IPS-20b (cell line): Measurements from ENCODE around the gene RAB9A.

Experiments
- H3K27ac ChIP-seq: one replicate; pipeline ENCODE4 v1.5.1; 2013; ENCODE audit warnings: low read length
- H3K27me3 ChIP-seq: 2 replicates; pipeline ENCODE4 v1.6.1; 2013; ENCODE audit warnings: mild to moderate bottlenecking, low read length, inconsistent platforms; ENCODE audit not compliant: insufficient read depth
- H3K36me3 ChIP-seq: 2 replicates; pipeline ENCODE4 v1.6.1; 2013; ENCODE audit warnings: low read depth, mild to moderate bottlenecking, inconsistent platforms, low read length, moderate library complexity; ENCODE audit not compliant: insufficient read depth
- H3K4me1 ChIP-seq: 2 replicates; pipeline ENCODE4 v1.6.1; 2013; ENCODE audit warnings: mild to moderate bottlenecking, control low read depth, inconsistent platforms, low read length, moderate library complexity; ENCODE audit not compliant: insufficient read depth
- H3K4me3 ChIP-seq: 2 replicates; pipeline ENCODE4 v1.5.1; 2013; ENCODE audit warnings: mild to moderate bottlenecking, low read length, inconsistent platforms
- H3K9ac ChIP-seq: 2 replicates; pipeline ENCODE4 v1.6.1; 2013; ENCODE audit warnings: low read depth, mild to moderate bottlenecking, inconsistent platforms, low read length, moderate library complexity
- H3K9me3 ChIP-seq: 2 replicates; pipeline ENCODE4 v1.6.1; 2013; ENCODE audit warnings: mild to moderate bottlenecking, low read depth, low read length, inconsistent platforms; ENCODE audit not compliant: insufficient read depth

Gene RAB9A

GRCh38 chrX:13732246-13733067 is 43.5 kb downstream of the RAB9A start:
- Histone ChIP-seq H3K4me3 (no peak overlapping the region), H3K36me3 (peaks cover 10% of the 10 kb centered on the region), H3K27ac (no peak overlapping the region), H3K9ac (no peak overlapping the region), H3K9me3 (no peaks in the 10 kb centered on the region), H3K4me1 (no peaks in the 10 kb centered on the region), H3K27me3 (no peaks in the 10 kb centered on the region)

- H3K27ac ChIP-seq: no peak overlapping the region
- peak overlapping the region; percentile 99 for H3K4me3 ChIP-seq
- H3K36me3 ChIP-seq: peaks cover 18% of the 10 kb centered on the region
- peak overlapping the region; percentile 97 for H3K9ac ChIP-seq
- no peaks in the 10 kb centered on the region for H3K27me3 ChIP-seq
- no peaks in the 10 kb centered on the region for H3K9me3 ChIP-seq
- no peaks in the 10 kb centered on the region for H3K4me1 ChIP-seq
These were observed 44.6 kb downstream of the RAB9A start for GRCh38 chrX:13733506-13733905.

GRCh38 chrX:13734278-13735172 is 45.6 kb downstream of the RAB9A start, which contains the start of the genes OFD1 and TRAPPC2:
Gene OFD1 (plus strand): TSS chrX:13734748. CDS start chrX:13735072, 324 bp downstream.
Gene TRAPPC2 (minus strand): TSS chrX:13734620. CDS start chrX:13719963, 14,657 bp downstream.
- Histone ChIP-seq H3K36me3 (peaks cover 26% of the 10 kb centered on the region), H3K4me1 (no peaks in the 10 kb centered on the region), H3K9me3 (no peaks in the 10 kb centered on the region), H3K4me3 (peak within 1 kb of the TSS; percentile 99), H3K9ac (peak within 1 kb of the TSS; percentile 97), H3K27ac (peak within 1 kb of the TSS; percentile 98), H3K27me3 (no peaks in the 10 kb centered on the region)

GRCh38 chrX:13741695-13742094 is 52.8 kb downstream of the RAB9A start:
- H3K9ac ChIP-seq: no peak overlapping the region
- H3K27ac ChIP-seq: no peak overlapping the region
- H3K4me1 ChIP-seq: no peaks in the 10 kb centered on the region
- H3K27me3 ChIP-seq: no peaks in the 10 kb centered on the region
- H3K4me3 ChIP-seq: no peak overlapping the region
- H3K36me3 ChIP-seq: peaks cover 70% of the 10 kb centered on the region
- no peaks in the 10 kb centered on the region for H3K9me3 ChIP-seq

GRCh38 chrX:13742397-13743176 is 53.7 kb downstream of the RAB9A start:
- Histone ChIP-seq H3K27ac (no peak overlapping the region), H3K4me3 (no peak overlapping the region), H3K36me3 (peaks cover 72% of the 10 kb centered on the region), H3K9ac (no peak overlapping the region), H3K27me3 (no peaks in the 10 kb centered on the region), H3K4me1 (no peaks in the 10 kb centered on the region), H3K9me3 (no peaks in the 10 kb centered on the region)

- H3K9me3 ChIP-seq: no peaks in the 10 kb centered on the region
- H3K36me3 ChIP-seq: peaks cover 89% of the 10 kb centered on the region
- no peak overlapping the region for H3K4me3 ChIP-seq
- no peak overlapping the region for H3K9ac ChIP-seq
- no peak overlapping the region for H3K27ac ChIP-seq
- no peaks in the 10 kb centered on the region for H3K4me1 ChIP-seq
- no peaks in the 10 kb centered on the region for H3K27me3 ChIP-seq
These were observed 58.9 kb downstream of the RAB9A start for GRCh38 chrX:13747836-13748235.

GRCh38 chrX:13748486-13748885 is 59.6 kb downstream of the RAB9A start:
- Histone ChIP-seq H3K27me3 (no peaks in the 10 kb centered on the region), H3K4me1 (no peaks in the 10 kb centered on the region), H3K27ac (no peak overlapping the region), H3K4me3 (no peak overlapping the region), H3K9ac (no peak overlapping the region), H3K36me3 (peaks cover 90% of the 10 kb centered on the region), H3K9me3 (no peaks in the 10 kb centered on the region)

GRCh38 chrX:13750204-13750603 is 61.3 kb downstream of the RAB9A start:
- Histone ChIP-seq H3K27me3 (no peaks in the 10 kb centered on the region), H3K4me3 (no peak overlapping the region), H3K9ac (no peak overlapping the region), H3K36me3 (peaks cover 85% of the 10 kb centered on the region), H3K27ac (no peak overlapping the region), H3K4me1 (no peaks in the 10 kb centered on the region), H3K9me3 (no peaks in the 10 kb centered on the region)

- Histone ChIP-seq H3K9me3 (no peaks in the 10 kb centered on the region), H3K36me3 (peaks cover 85% of the 10 kb centered on the region), H3K4me3 (no peak overlapping the region), H3K27ac (no peak overlapping the region), H3K4me1 (no peaks in the 10 kb centered on the region), H3K9ac (no peak overlapping the region), H3K27me3 (no peaks in the 10 kb centered on the region)
These were observed 61.9 kb downstream of the RAB9A start for GRCh38 chrX:13750812-13751211.

GRCh38 chrX:13752141-13752540 is 63.2 kb downstream of the RAB9A start:
- no peaks in the 10 kb centered on the region for H3K27me3 ChIP-seq
- H3K27ac ChIP-seq: no peak overlapping the region
- H3K9ac ChIP-seq: no peak overlapping the region
- H3K36me3 ChIP-seq: peaks cover 81% of the 10 kb centered on the region
- H3K4me3 ChIP-seq: no peak overlapping the region
- no peaks in the 10 kb centered on the region for H3K9me3 ChIP-seq
- H3K4me1 ChIP-seq: no peaks in the 10 kb centered on the region; the same call in 1 of the 2 replicates

- Histone ChIP-seq H3K4me1 (no peaks in the 10 kb centered on the region; the same call in 1 of the 2 replicates), H3K27ac (no peak overlapping the region), H3K36me3 (peaks cover 82% of the 10 kb centered on the region), H3K9me3 (no peaks in the 10 kb centered on the region), H3K4me3 (no peak overlapping the region), H3K27me3 (no peaks in the 10 kb centered on the region), H3K9ac (no peak overlapping the region)
These were observed 63.7 kb downstream of the RAB9A start for GRCh38 chrX:13752646-13753045.
